ENCODE measurements around the gene FOLR2. TPM values are rescaled to one million over a fixed set of nuclear protein-coding genes. Genes with fewer than 3 reads are reported as not detected.

FOLR2 gene
- polyA plus RNA-seq, 1 of the 3 experiments (the other 2 are of a cell fraction): not detected

DNA sequence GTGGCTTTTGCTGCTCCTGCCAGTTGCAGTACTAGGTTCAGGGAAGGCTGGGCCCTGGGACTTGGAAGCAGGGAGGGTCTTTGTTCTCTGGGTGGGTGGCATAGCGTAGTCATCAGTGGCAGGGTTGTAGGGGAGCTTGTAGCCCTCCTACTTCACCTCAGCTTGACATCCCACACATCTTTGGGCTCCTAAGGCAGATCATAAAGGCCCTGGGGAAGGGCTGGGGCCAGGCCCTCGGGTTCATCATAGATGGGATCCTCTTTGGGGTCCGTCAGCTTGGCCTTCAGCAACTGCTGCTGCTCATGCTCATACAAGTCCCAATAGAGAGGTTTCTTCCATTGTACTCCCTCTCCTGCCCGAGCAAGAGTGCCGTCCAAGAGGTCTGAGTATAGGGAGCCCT is 33.4 kb downstream of the FOLR2 start:
- ChIA-PET CTCF (interaction anchor here (1.1 to 19.7 kb wide), 3 partner anchors 9 to 105 kb away, joined by 4 to 314 read pairs (median 6); no protein-coding TSS in a partner anchor), POLR2A (no interaction called here)
- Histone ChIP-seq H3F3A (replicated peaks; ENCODE audit: insufficient read depth) (peaks cover 6% of the 10 kb centered on the region), H3K36me3 (replicated peaks in 1 of 2; ENCODE audit: control insufficient read depth in 1 of 2, insufficient read depth in 2 of 2, low read length in 1 of 2) (no peaks in the 10 kb centered on the region), H3K9me2 (no peaks in the 10 kb centered on the region), H4K20me1 (ENCODE audit: insufficient read depth) (no peaks in the 10 kb centered on the region), H3K4me2 (no peak overlapping the region), H3K4me3 (ENCODE audit: low read depth in 2 of 2, low read length in 1 of 2) (no peak overlapping the region), H3K9ac (no peak overlapping the region), H3K9me3 (no peaks in the 10 kb centered on the region), H3K27ac (ENCODE audit: low read depth in 2 of 2, low read length in 1 of 2) (no peak overlapping the region), H3K27me3 (ENCODE audit: insufficient read depth) (no peaks in the 10 kb centered on the region), H2AFZ (ENCODE audit: low read depth) (no peak overlapping the region), H3K4me1 (ENCODE audit: control insufficient read depth in 1 of 2, insufficient read depth in 2 of 2, low read depth in 1 of 2, low read length in 1 of 2) (peaks cover 0 to 8% of the 10 kb centered on the region in 2 experiments; a peak in 1 of 4 replicates), H3K79me2 (ENCODE audit: insufficient read depth) (no peaks in the 10 kb centered on the region)
- no peak for DNase-seq
- TF ChIP-seq GATA2 (CRISPR knock-in tag; IDR thresholded peaks at IDR 0.05): no peak
- TF ChIP-seq RAD21 (IDR thresholded peaks at IDR 0.05; ENCODE audit: low read length): no peak
- TF ChIP-seq, protein P1, sequence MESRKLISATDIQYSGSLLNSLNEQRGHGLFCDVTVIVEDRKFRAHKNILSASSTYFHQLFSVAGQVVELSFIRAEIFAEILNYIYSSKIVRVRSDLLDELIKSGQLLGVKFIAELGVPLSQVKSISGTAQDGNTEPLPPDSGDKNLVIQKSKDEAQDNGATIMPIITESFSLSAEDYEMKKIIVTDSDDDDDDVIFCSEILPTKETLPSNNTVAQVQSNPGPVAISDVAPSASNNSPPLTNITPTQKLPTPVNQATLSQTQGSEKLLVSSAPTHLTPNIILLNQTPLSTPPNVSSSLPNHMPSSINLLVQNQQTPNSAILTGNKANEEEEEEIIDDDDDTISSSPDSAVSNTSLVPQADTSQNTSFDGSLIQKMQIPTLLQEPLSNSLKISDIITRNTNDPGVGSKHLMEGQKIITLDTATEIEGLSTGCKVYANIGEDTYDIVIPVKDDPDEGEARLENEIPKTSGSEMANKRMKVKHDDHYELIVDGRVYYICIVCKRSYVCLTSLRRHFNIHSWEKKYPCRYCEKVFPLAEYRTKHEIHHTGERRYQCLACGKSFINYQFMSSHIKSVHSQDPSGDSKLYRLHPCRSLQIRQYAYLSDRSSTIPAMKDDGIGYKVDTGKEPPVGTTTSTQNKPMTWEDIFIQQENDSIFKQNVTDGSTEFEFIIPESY (IDR thresholded peaks at IDR 0.05; ENCODE audit: borderline replicate concordance, low read depth): no peak
- WGBS (ENCODE audit: low lambda C conversion rate): 83% methylated on average over 5 of the region's 5 CpGs

DNA sequence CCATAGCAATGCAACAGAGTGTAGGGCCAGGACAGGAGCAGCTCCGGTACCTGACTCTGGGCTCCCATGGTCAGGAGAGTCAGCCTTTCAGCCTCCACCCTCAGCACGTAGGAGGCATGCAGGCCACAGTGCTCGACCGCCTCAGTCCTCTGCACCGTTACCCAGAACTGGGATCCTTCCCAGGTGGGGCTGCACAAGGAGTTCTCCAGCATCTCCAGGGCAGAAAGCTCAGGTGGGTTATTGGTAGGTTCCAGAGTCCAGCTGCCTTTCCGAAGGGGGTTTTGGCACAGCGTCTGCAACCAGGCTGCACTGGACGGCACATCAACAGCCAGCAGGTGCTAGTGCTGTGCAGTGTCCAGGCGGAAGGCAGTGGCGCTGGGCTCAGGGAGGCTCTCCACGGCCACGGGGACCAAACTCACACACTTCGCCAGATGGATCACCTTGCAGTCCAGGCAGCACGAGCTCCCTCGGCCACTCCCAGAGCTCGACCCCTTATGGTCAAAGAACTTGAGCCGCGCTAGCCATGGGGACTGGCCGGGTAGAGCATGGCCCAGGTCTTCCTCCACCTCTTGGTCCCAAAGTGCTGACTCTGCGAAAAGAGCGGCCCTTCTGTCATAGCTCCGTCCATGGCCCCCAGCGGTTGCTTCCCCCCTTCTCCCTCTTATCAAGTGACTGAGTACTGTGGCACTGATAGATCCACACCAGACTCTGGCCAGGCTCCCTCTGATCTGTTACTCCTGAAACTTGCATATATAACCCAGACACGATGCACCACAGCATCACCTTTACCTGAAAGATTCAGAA is 34.3 kb downstream of the FOLR2 start:
- no peaks in the 10 kb centered on the region for H3K9me2 ChIP-seq
- no peaks in the 10 kb centered on the region for H4K20me1 ChIP-seq (ENCODE audit: insufficient read depth)
- no peak overlapping the region for H3K9ac ChIP-seq
- no peak for TF ChIP-seq RFX5 (IDR thresholded peaks at IDR 0.05; ENCODE audit: low read length)
- TF ChIP-seq EZH2phosphoT487 (IDR thresholded peaks at IDR 0.05; ENCODE audit: borderline replicate concordance, low read depth): no peak
- no peak for TF ChIP-seq MEF2A (IDR thresholded peaks at IDR 0.05; ENCODE audit: borderline replicate concordance, low read depth)
- TF ChIP-seq RAD21 (IDR thresholded peaks at IDR 0.05; ENCODE audit: low read length): no peak
- TF ChIP-seq, protein P2, sequence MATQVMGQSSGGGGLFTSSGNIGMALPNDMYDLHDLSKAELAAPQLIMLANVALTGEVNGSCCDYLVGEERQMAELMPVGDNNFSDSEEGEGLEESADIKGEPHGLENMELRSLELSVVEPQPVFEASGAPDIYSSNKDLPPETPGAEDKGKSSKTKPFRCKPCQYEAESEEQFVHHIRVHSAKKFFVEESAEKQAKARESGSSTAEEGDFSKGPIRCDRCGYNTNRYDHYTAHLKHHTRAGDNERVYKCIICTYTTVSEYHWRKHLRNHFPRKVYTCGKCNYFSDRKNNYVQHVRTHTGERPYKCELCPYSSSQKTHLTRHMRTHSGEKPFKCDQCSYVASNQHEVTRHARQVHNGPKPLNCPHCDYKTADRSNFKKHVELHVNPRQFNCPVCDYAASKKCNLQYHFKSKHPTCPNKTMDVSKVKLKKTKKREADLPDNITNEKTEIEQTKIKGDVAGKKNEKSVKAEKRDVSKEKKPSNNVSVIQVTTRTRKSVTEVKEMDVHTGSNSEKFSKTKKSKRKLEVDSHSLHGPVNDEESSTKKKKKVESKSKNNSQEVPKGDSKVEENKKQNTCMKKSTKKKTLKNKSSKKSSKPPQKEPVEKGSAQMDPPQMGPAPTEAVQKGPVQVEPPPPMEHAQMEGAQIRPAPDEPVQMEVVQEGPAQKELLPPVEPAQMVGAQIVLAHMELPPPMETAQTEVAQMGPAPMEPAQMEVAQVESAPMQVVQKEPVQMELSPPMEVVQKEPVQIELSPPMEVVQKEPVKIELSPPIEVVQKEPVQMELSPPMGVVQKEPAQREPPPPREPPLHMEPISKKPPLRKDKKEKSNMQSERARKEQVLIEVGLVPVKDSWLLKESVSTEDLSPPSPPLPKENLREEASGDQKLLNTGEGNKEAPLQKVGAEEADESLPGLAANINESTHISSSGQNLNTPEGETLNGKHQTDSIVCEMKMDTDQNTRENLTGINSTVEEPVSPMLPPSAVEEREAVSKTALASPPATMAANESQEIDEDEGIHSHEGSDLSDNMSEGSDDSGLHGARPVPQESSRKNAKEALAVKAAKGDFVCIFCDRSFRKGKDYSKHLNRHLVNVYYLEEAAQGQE (IDR thresholded peaks at IDR 0.05; ENCODE audit: low read depth, low read length): no peak
- TF ChIP-seq, protein P3, sequence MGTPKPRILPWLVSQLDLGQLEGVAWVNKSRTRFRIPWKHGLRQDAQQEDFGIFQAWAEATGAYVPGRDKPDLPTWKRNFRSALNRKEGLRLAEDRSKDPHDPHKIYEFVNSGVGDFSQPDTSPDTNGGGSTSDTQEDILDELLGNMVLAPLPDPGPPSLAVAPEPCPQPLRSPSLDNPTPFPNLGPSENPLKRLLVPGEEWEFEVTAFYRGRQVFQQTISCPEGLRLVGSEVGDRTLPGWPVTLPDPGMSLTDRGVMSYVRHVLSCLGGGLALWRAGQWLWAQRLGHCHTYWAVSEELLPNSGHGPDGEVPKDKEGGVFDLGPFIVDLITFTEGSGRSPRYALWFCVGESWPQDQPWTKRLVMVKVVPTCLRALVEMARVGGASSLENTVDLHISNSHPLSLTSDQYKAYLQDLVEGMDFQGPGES (IDR thresholded peaks at IDR 0.05; ENCODE audit: low read depth, low read length): no peak
- no peak for TF ChIP-seq GATA2 (CRISPR knock-in tag; IDR thresholded peaks at IDR 0.05)
- no peak for TF ChIP-seq RXRA (IDR thresholded peaks at IDR 0.05; ENCODE audit: borderline replicate concordance, low read depth)
- TF ChIP-seq, protein P4, sequence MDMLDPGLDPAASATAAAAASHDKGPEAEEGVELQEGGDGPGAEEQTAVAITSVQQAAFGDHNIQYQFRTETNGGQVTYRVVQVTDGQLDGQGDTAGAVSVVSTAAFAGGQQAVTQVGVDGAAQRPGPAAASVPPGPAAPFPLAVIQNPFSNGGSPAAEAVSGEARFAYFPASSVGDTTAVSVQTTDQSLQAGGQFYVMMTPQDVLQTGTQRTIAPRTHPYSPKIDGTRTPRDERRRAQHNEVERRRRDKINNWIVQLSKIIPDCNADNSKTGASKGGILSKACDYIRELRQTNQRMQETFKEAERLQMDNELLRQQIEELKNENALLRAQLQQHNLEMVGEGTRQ (IDR thresholded peaks at IDR 0.05; ENCODE audit: borderline replicate concordance, low read depth, low read length): no peak
- TF ChIP-seq YY1 (IDR thresholded peaks at IDR 0.05; ENCODE audit: low read depth): no peak
- H3K9me3 ChIP-seq: no peaks in the 10 kb centered on the region
- H2AFZ ChIP-seq (ENCODE audit: low read depth): no peak overlapping the region
- no peaks in the 10 kb centered on the region for H3K36me3 ChIP-seq (replicated peaks in 1 of 2; ENCODE audit: control insufficient read depth in 1 of 2, insufficient read depth in 2 of 2, low read length in 1 of 2)
- no peak overlapping the region for H3K27ac ChIP-seq (ENCODE audit: low read depth in 2 of 2, low read length in 1 of 2)
- H3K79me2 ChIP-seq (ENCODE audit: insufficient read depth): no peaks in the 10 kb centered on the region
- ChIA-PET POLR2A (interaction anchor here (1.1 kb wide), 1 partner anchor 10 kb away, joined by 3 read pairs; no protein-coding TSS in a partner anchor), CTCF (interaction anchor here (0.6 to 19.7 kb wide), 6 partner anchors 8 to 180 kb away, joined by 3 to 314 read pairs (median 4); no protein-coding TSS in a partner anchor)
- no peak overlapping the region for H3K4me3 ChIP-seq (ENCODE audit: low read depth in 2 of 2, low read length in 1 of 2)
- no peaks in the 10 kb centered on the region for H3K27me3 ChIP-seq (ENCODE audit: insufficient read depth)
- 90% methylated on average over 4 of the region's 24 CpGs for whole genome bisulfite sequencing (ENCODE audit: low lambda C conversion rate)
- no peaks in the 10 kb centered on the region; a peak in 1 of 4 replicates for H3K4me1 ChIP-seq (ENCODE audit: control insufficient read depth in 1 of 2, insufficient read depth in 2 of 2, low read depth in 1 of 2, low read length in 1 of 2)
- H3K4me2 ChIP-seq: no peak overlapping the region
- no peak for DNase-seq
- H3F3A ChIP-seq (replicated peaks; ENCODE audit: insufficient read depth): peaks cover 6% of the 10 kb centered on the region

Data from SK-N-SH (cell line).